Neural progenitor cell (in vitro differentiated cells): ENCODE measurements around the gene REC114. TPM values are rescaled to one million over a fixed set of nuclear protein-coding genes. Genes with fewer than 3 reads are reported as not detected.

Experiments
- DNase-seq: peaks from one replicate; pipeline ENCODE4 v3.0.0-alpha.2; 2016; ENCODE audit warnings: low spot score
- H2AFZ ChIP-seq: fragments of 200-600 bp; sonication (generic); replicated peaks from 2 replicates; pipeline ENCODE4 v1.6.1; 2016; ENCODE audit warnings: antibody characterized with exemption
- H3F3A ChIP-seq: fragments of 200-600 bp; sonication (generic); 2 replicates; pipeline ENCODE4 v1.6.1; 2016; ENCODE audit warnings: antibody characterized with exemption, low read depth
- H3K27ac ChIP-seq: fragments of 200-600 bp; sonication (generic); 2 replicates; pipeline ENCODE4 v1.5.1; 2016; ENCODE audit warnings: mild to moderate bottlenecking
- H3K27me3 ChIP-seq: fragments of 200-600 bp; sonication (generic); 2 replicates; pipeline ENCODE4 v1.6.1; 2016; ENCODE audit warnings: mild to moderate bottlenecking, moderate library complexity
- H3K36me3 ChIP-seq: fragments of 200-600 bp; sonication (generic); 2 replicates; pipeline ENCODE4 v1.5.1; 2016
- H3K4me1 ChIP-seq: fragments of 200-600 bp; sonication (generic); 2 replicates; pipeline ENCODE4 v1.6.1; 2016; ENCODE audit warnings: mixed run types
- H3K4me2 ChIP-seq: fragments of 200-600 bp; sonication (generic); 2 replicates; pipeline ENCODE4 v1.6.1; 2016
- H3K4me3 ChIP-seq: fragments of 200-600 bp; sonication (generic); 2 replicates; pipeline ENCODE4 v1.5.1; 2016
- H3K79me2 ChIP-seq: fragments of 200-600 bp; sonication (generic); 2 replicates; pipeline ENCODE4 v1.6.1; 2016; ENCODE audit warnings: low read depth
- H3K9ac ChIP-seq: fragments of 200-600 bp; sonication (generic); 2 replicates; pipeline ENCODE4 v1.6.1; 2016
- H3K9me3 ChIP-seq: fragments of 200-600 bp; sonication (generic); 2 replicates; pipeline ENCODE4 v1.5.1; 2016; ENCODE audit warnings: low read depth
- H4K20me1 ChIP-seq: fragments of 200-600 bp; sonication (generic); 2 replicates; pipeline ENCODE4 v1.6.1; 2016; ENCODE audit warnings: low read depth
- H3K27ac Mint-ChIP-seq: 3 replicates; pipeline ENCODE4 v1.8.0; 2021; ENCODE audit warnings: mixed read lengths
- H3K27me3 Mint-ChIP-seq: 2 replicates; pipeline ENCODE4 v1.8.0; 2022; ENCODE audit warnings: low read depth, mild to moderate bottlenecking, inconsistent platforms, moderate library complexity, mixed read lengths; ENCODE audit not compliant: insufficient read depth
- H3K36me3 Mint-ChIP-seq: 3 replicates; pipeline ENCODE4 v1.8.0; 2021; ENCODE audit warnings: mixed read lengths
- H3K4me1 Mint-ChIP-seq: 3 replicates; pipeline ENCODE4 v1.8.0; 2021; ENCODE audit warnings: mixed read lengths
- H3K4me3 Mint-ChIP-seq: 3 replicates; pipeline ENCODE4 v1.8.0; 2021; ENCODE audit warnings: mild to moderate bottlenecking, moderate library complexity, mixed read lengths
- H3K9me3 Mint-ChIP-seq: 3 replicates; pipeline ENCODE4 v1.8.0; 2020; ENCODE audit warnings: mixed read lengths
- CTCF ChIP-seq: fragments of 200-600 bp; sonication (generic); IDR thresholded peaks from 2 replicates; pipeline ENCODE4 v1.5.1; 2017; ENCODE audit warnings: antibody characterized with exemption, mild to moderate bottlenecking
- EZH2 ChIP-seq: fragments of 200-600 bp; sonication (generic); IDR thresholded peaks from 2 replicates; pipeline ENCODE4 v1.6.1; 2017; ENCODE audit warnings: antibody characterized with exemption, mild to moderate bottlenecking, moderate library complexity
- EZH2phosphoT487 ChIP-seq: fragments of 200-600 bp; sonication (generic); IDR thresholded peaks from 2 replicates; pipeline ENCODE4 v1.6.1; 2017; ENCODE audit warnings: antibody characterized with exemption
- total RNA-seq: library from RNA; depleted of rRNA; stranded (reverse); fragments of >200 nt; gene quantifications from 2 replicates; pipeline ENCODE4 v1.2.3, GENCODE V29; 2015; ENCODE audit warnings: low replicate concordance

Gene REC114
- total RNA-seq, 1 donor from 2014 or later, result not detected

- H3K36me3 ChIP-seq, result no peaks in the 10 kb centered on the region
- H3K27me3 ChIP-seq, result no peaks in the 10 kb centered on the region
- H3F3A ChIP-seq, result no peaks in the 10 kb centered on the region
- H3K9me3 ChIP-seq, result no peaks in the 10 kb centered on the region
- Mint-ChIP-seq H3K27me3 (no peaks in the 10 kb centered on the region), H3K4me3 (no peak overlapping the region), H3K4me1 (no peaks in the 10 kb centered on the region), H3K9me3 (no peaks in the 10 kb centered on the region), H3K36me3 (no peaks in the 10 kb centered on the region), H3K27ac (no peak overlapping the region)
- H4K20me1 ChIP-seq, result no peaks in the 10 kb centered on the region
- no peak overlapping the region for H2AFZ ChIP-seq
- DNase-seq, result no peak
- H3K4me2 ChIP-seq, result no peak overlapping the region
- H3K9ac ChIP-seq, result no peak overlapping the region
- TF ChIP-seq EZH2 (no peak), EZH2phosphoT487 (no peak), CTCF (no peak)
- H3K4me1 ChIP-seq, result no peaks in the 10 kb centered on the region
- H3K27ac ChIP-seq, result no peak overlapping the region
- H3K79me2 ChIP-seq, result no peaks in the 10 kb centered on the region
- no peak overlapping the region for H3K4me3 ChIP-seq
Observed at GRCh38 chr15:73467758-73468157, 24.8 kb downstream of the REC114 start.

- TF ChIP-seq CTCF (no peak), EZH2phosphoT487 (no peak), EZH2 (no peak)
Observed at GRCh38 chr15:73474785-73475184, 31.8 kb downstream of the REC114 start.

GRCh38 chr15:73476704-73477216, 33.8 kb downstream of the REC114 start:
- no peaks in the 10 kb centered on the region for H3K9me3 Mint-ChIP-seq
- no peak for DNase-seq
- Histone ChIP-seq H3K27me3 (no peaks in the 10 kb centered on the region), H4K20me1 (no peaks in the 10 kb centered on the region), H3K4me3 (no peak overlapping the region), H3K9ac (no peak overlapping the region), H2AFZ (no peak overlapping the region), H3K79me2 (no peaks in the 10 kb centered on the region), H3K4me2 (no peak overlapping the region), H3K4me1 (no peaks in the 10 kb centered on the region), H3K27ac (no peak overlapping the region), H3K36me3 (no peaks in the 10 kb centered on the region), H3F3A (no peaks in the 10 kb centered on the region), H3K9me3 (no peaks in the 10 kb centered on the region)
- no peaks in the 10 kb centered on the region for H3K4me1 Mint-ChIP-seq
- H3K27me3 Mint-ChIP-seq, result peaks cover 2% of the 10 kb centered on the region
- TF ChIP-seq EZH2phosphoT487 (no peak), CTCF (no peak), EZH2 (no peak)
- H3K27ac Mint-ChIP-seq, result no peak overlapping the region
- H3K4me3 Mint-ChIP-seq, result no peak overlapping the region
- H3K36me3 Mint-ChIP-seq, result no peaks in the 10 kb centered on the region

More at GRCh38 chr15:73474785-73475184, 31.8 kb downstream of the REC114 start:
- H3K4me1 ChIP-seq, result no peaks in the 10 kb centered on the region
- H3K9me3 ChIP-seq, result no peaks in the 10 kb centered on the region
- no peak overlapping the region for H3K9ac ChIP-seq
- H3K27ac Mint-ChIP-seq, result no peak overlapping the region
- H3K9me3 Mint-ChIP-seq, result no peaks in the 10 kb centered on the region
- DNase-seq, result no peak
- no peaks in the 10 kb centered on the region for H3K36me3 Mint-ChIP-seq
- H3K4me3 Mint-ChIP-seq, result no peak overlapping the region
- no peak overlapping the region for H3K4me2 ChIP-seq
- H4K20me1 ChIP-seq, result no peaks in the 10 kb centered on the region
- no peak overlapping the region for H3K4me3 ChIP-seq
- H3K36me3 ChIP-seq, result no peaks in the 10 kb centered on the region
- no peak overlapping the region for H3K27ac ChIP-seq
- H3K27me3 ChIP-seq, result no peaks in the 10 kb centered on the region
- H3K4me1 Mint-ChIP-seq, result no peaks in the 10 kb centered on the region
- H3F3A ChIP-seq, result no peaks in the 10 kb centered on the region
- H3K27me3 Mint-ChIP-seq, result peaks cover 2% of the 10 kb centered on the region
- no peak overlapping the region for H2AFZ ChIP-seq
- H3K79me2 ChIP-seq, result no peaks in the 10 kb centered on the region
